ENCODE results near the gene ATP10B.

DNA sequence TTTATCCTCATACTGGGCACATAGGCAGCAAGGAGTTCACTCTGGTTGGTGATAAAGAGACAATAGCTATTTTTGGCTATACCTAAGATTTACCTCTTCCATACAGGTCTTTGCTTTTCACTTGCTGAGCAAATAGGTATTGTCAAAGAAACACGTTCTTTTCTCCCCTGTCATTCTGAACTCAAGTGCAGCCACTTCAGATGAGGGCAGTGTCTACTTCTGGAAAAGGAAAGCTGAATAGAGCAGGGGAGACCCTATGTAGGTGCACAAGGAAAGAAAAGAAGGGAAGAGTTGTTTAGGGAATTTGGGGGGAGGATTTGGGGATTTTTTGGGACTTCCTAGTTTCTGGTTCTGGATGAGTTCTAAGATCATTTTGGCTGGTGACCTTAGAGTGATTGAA lies 109.6 kb downstream of the ATP10B start:
- TF ChIP-seq, protein P1, sequence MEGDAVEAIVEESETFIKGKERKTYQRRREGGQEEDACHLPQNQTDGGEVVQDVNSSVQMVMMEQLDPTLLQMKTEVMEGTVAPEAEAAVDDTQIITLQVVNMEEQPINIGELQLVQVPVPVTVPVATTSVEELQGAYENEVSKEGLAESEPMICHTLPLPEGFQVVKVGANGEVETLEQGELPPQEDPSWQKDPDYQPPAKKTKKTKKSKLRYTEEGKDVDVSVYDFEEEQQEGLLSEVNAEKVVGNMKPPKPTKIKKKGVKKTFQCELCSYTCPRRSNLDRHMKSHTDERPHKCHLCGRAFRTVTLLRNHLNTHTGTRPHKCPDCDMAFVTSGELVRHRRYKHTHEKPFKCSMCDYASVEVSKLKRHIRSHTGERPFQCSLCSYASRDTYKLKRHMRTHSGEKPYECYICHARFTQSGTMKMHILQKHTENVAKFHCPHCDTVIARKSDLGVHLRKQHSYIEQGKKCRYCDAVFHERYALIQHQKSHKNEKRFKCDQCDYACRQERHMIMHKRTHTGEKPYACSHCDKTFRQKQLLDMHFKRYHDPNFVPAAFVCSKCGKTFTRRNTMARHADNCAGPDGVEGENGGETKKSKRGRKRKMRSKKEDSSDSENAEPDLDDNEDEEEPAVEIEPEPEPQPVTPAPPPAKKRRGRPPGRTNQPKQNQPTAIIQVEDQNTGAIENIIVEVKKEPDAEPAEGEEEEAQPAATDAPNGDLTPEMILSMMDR (conservative IDR thresholded peaks at IDR 0.05), result no peak
- no peak for TF ChIP-seq ZFX (IDR thresholded peaks at IDR 0.05)
